H7 (cell line): ENCODE data around the gene MYO1D. TPM values are rescaled to one million over a fixed set of nuclear protein-coding genes. Genes with fewer than 3 reads are reported as not detected.
"Not testable (repeated sequence)": the region's sequence is repeated elsewhere in the genome, so short reads cannot be mapped to it uniquely, and the experiment has no call there.

Source experiments
- DNase-seq: peaks from one replicate; pipeline ENCODE4 v3.0.0; 2012
- H3K27me3 ChIP-seq: 2 replicates; pipeline ENCODE4 v1.6.0; 2011; ENCODE audit warnings: mild to moderate bottlenecking, low read length; ENCODE audit not compliant: control insufficient read depth, insufficient read depth
- H3K36me3 ChIP-seq: replicated peaks from 2 replicates; pipeline ENCODE4 v1.5.1; 2011; ENCODE audit warnings: low read length; ENCODE audit not compliant: control insufficient read depth, insufficient read depth
- H3K4me3 ChIP-seq: 2 replicates; pipeline ENCODE4 v1.5.1; 2011; ENCODE audit warnings: low read depth, mild to moderate bottlenecking, control low read depth, low read length, moderate library complexity; ENCODE audit not compliant: insufficient read depth
- total RNA-seq: library from RNA; depleted of rRNA; stranded (reverse); fragments of >200 nt; shearing (Covaris generic); gene quantifications from 2 replicates; pipeline ENCODE4 v1.2.3, GENCODE V29; 2014

Gene MYO1D
- total RNA-seq, 1 experiment from 2014 or later: 15.6 TPM

GRCh38 chr17:32741381-32741780 is 135.5 kb downstream of the MYO1D start:
- H3K4me3 ChIP-seq: no peak overlapping the region
- H3K27me3 ChIP-seq: no peaks in the 10 kb centered on the region
- H3K36me3 ChIP-seq: no peaks in the 10 kb centered on the region
- DNase-seq: no peak

DNA sequence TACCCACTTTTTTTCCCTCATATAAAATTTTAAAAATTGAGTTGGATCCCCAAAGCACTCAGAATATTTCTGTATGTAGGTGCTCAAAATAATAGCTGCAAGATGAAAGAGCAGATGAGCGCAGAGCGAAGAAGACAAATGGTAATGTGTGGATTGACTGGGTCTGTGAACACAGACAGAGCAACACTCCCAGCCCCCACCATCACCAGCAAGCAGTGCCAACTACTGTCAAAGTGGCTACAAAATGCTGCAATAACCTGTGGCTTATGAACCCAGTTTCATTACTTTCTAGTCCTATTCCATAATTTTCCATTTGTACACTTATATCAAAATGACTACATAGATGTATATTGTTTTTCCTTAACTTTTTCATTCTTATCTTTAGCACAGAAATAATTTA is 137.2 kb downstream of the MYO1D start:
- H3K36me3 ChIP-seq: no peaks in the 10 kb centered on the region
- H3K27me3 ChIP-seq: no peaks in the 10 kb centered on the region
- H3K4me3 ChIP-seq: no peak overlapping the region
- DNase-seq: no peak

- not testable (repeated sequence) for H3K27me3 ChIP-seq, H3K36me3 ChIP-seq, DNase-seq, H3K4me3 ChIP-seq
Observed at GRCh38 chr17:32739151-32739550, 137.8 kb downstream of the MYO1D start.

DNA sequence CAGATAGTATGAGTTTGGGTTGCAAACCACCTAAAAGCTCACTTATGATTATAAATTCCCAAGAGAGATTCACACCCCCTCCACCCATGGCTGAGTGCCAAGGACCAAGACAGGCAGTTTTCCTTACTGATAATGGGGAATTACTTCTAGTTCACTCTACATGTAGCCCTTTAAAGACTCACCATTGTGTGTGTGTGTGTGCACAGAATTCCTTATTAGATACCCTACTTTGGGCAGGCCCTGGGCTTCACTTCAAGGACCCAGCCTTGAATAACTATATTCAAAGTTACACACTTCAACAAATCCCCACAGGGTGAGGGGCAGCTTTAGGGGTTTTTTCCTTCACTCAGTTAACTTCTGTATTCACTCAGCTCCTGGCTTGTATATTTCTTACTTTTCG is 143.5 kb downstream of the MYO1D start:
- H3K36me3 ChIP-seq: no peaks in the 10 kb centered on the region
- H3K27me3 ChIP-seq: no peaks in the 10 kb centered on the region
- no peak overlapping the region for H3K4me3 ChIP-seq
- no peak for DNase-seq

- no peak for DNase-seq
Observed at GRCh38 chr17:32732900-32733299, 144.0 kb downstream of the MYO1D start.

DNA sequence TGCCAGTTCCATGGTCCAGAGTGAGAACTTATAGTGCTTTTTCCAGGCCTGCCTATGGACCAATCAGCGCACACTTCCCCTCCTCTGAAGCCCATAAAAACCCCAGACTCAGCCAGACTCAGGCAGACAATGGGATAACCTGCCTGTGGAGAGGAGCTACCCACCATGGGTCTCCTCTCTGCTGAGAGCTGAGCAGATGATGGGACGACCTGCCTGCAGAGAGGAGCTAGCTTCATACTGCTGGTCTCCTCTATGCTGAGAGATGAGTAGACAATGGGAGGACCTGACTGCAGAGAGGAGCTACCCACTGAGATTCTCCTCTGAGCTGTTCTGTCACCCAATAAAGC is 144.7 kb downstream of the MYO1D start:
- no peaks in the 10 kb centered on the region for H3K36me3 ChIP-seq
- no peak overlapping the region for H3K4me3 ChIP-seq
- no peaks in the 10 kb centered on the region for H3K27me3 ChIP-seq
- no peak for DNase-seq

More at GRCh38 chr17:32732900-32733299, 144.0 kb downstream of the MYO1D start:
- Histone ChIP-seq H3K36me3 (no peaks in the 10 kb centered on the region), H3K4me3 (no peak overlapping the region), H3K27me3 (no peaks in the 10 kb centered on the region)

DNA sequence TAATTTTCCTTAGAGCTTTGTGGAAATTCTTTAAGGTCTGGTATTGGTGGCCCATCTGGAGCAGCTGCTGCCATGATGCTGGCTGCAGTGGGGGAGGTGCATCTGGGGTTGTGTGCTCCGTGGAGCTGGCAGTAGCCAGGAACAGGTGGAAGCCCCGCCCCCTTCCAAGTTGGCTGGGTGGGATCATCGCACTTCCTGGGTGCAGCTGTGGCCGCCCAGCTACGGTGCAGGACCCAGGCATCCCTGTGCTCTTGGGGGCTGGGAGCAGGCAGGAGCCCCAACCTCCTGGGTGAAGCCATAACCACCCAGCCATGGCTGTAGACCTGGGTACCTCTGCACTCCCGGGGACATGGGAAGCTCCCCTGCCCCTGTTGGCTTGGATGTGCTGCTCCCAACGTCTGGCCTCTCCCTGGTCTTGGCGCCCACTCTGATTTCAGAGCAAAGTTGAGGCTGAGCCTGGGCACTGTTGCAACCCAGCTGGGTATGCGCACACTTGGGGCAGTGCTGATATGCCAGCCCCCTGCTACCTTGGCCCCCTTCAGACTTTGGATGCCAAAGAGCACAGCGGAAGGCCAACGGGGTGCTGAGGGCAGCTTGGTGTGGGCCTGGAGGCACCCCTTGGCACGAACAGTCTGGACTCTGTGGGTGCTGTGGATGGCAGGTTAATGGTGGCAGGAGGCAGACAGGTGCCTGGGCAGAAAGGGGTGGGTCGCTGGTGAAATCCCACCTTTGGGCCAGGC is 145.2 kb downstream of the MYO1D start:
- Histone ChIP-seq H3K4me3 (no peak overlapping the region), H3K27me3 (no peaks in the 10 kb centered on the region)
- peak; percentile 12 for DNase-seq

DNA sequence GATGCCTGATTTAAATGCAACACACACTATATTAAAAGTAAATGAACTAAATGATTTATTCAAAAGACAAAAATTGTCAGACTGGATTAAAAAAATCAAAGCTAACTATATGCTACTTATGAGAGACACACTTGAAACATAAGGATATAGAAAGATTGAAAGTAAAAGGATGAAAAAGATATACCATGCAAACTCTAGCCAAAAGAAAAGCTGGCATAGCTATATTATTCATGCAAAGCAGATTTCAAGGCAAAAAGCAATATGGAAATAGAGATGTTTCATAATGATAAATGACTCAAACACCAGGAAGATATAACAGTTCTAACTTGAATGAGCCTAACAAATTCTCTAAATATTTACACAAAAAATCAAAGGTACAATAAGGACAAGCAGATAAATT is 149.2 kb downstream of the MYO1D start:
- Histone ChIP-seq H3K4me3 (no peak overlapping the region), H3K27me3 (no peaks in the 10 kb centered on the region), H3K36me3 (no peaks in the 10 kb centered on the region)
- DNase-seq: no peak

More for the DNA sequence above, 145.2 kb downstream of the MYO1D start:
- no peaks in the 10 kb centered on the region for H3K36me3 ChIP-seq

DNA sequence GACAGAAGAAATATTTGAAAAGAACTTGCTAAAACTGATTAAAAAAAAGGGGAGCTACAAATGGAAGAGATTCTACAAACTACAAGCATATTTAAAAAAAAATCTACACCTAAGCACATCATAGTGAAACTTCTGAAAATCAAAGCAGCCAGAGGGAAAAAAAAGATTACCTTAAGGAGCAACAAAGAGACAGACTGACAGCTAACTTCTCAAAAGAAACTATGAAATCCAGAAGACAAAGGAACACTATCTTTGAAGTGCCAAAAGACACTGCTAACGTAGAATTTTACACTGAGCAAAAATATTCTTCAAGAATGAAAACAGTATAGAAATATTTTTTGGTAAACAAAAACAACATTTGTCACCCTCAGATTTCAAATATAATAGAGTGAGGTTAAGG is 151.2 kb downstream of the MYO1D start:
- no peaks in the 10 kb centered on the region for H3K36me3 ChIP-seq
- H3K27me3 ChIP-seq: no peaks in the 10 kb centered on the region
- DNase-seq: no peak
- no peak overlapping the region for H3K4me3 ChIP-seq

- DNase-seq: no peak
- no peak overlapping the region for H3K4me3 ChIP-seq
- no peaks in the 10 kb centered on the region for H3K27me3 ChIP-seq
- no peaks in the 10 kb centered on the region for H3K36me3 ChIP-seq
Observed at GRCh38 chr17:32723310-32723955, 153.5 kb downstream of the MYO1D start.

- Histone ChIP-seq H3K27me3 (no peaks in the 10 kb centered on the region), H3K4me3 (no peak overlapping the region)
- no peak for DNase-seq
Observed at GRCh38 chr17:32722733-32723132, 154.2 kb downstream of the MYO1D start.

GRCh38 chr17:32720671-32721070 is 156.3 kb downstream of the MYO1D start:
- Histone ChIP-seq H3K36me3 (no peaks in the 10 kb centered on the region), H3K4me3 (no peak overlapping the region), H3K27me3 (no peaks in the 10 kb centered on the region)
- DNase-seq: no peak

More at GRCh38 chr17:32722733-32723132, 154.2 kb downstream of the MYO1D start:
- H3K36me3 ChIP-seq: no peaks in the 10 kb centered on the region

- H3K27me3 ChIP-seq: no peaks in the 10 kb centered on the region
- no peaks in the 10 kb centered on the region for H3K36me3 ChIP-seq
- H3K4me3 ChIP-seq: no peak overlapping the region
- DNase-seq: no peak
Observed at GRCh38 chr17:32719689-32720088, 157.2 kb downstream of the MYO1D start.

- H3K27me3 ChIP-seq, H3K36me3 ChIP-seq, H3K4me3 ChIP-seq, DNase-seq: not testable (repeated sequence)
Observed at GRCh38 chr17:32714922-32715321, 162.0 kb downstream of the MYO1D start.

GRCh38 chr17:32714206-32714605 is 162.7 kb downstream of the MYO1D start:
- not testable (repeated sequence) for H3K4me3 ChIP-seq, DNase-seq, H3K36me3 ChIP-seq, H3K27me3 ChIP-seq
